PC-9 (cell line): ENCODE data around the gene LRMDA. TPM values are rescaled to one million over a fixed set of nuclear protein-coding genes. Genes with fewer than 3 reads are reported as not detected.

ENCODE experiments used
- BruUV-seq: library from RNA; stranded (reverse); fragments of 400-500 nt; replicated peaks from 2 replicates; lab custom pipeline; 2021; lab: Mats Ljungman, UMichigan
- CTCF ChIA-PET: fragments of 300-600 bp; sonication (Branson Sonifier 250); formaldehyde crosslinking; loops from one replicate; lab custom pipeline; 2022; ENCODE audit warnings: antibody characterized with exemption; lab: Charles Lee
- POLR2A ChIA-PET: fragments of 300-600 bp; sonication (Branson Sonifier 250); formaldehyde crosslinking; loops from one replicate; lab custom pipeline; 2022; ENCODE audit warnings: antibody characterized with exemption; ENCODE audit not compliant: unreplicated experiment; lab: Charles Lee
- DNase-seq, 2 experiments: peaks; one replicate each; pipeline versions ENCODE4 v3.0.0 to v3.0.0-alpha.2; 2015 to 2022; ENCODE audit warnings: mixed read lengths in 1 of 2
- H2AFZ ChIP-seq: fragments of 200-600 bp; sonication (generic); 2 replicates; pipeline ENCODE4 v1.8.1; 2017; ENCODE audit warnings: antibody characterized with exemption
- H3F3A ChIP-seq: fragments of 200-600 bp; sonication (generic); 2 replicates; pipeline ENCODE4 v1.8.1; 2017; ENCODE audit warnings: antibody characterized with exemption, mild to moderate bottlenecking, low read depth; ENCODE audit not compliant: insufficient read depth
- H3K27ac ChIP-seq: fragments of 200-600 bp; sonication (generic); 2 replicates; pipeline ENCODE4 v1.6.1; 2016; ENCODE audit warnings: mixed run types
- H3K27me3 ChIP-seq: fragments of 200-600 bp; sonication (generic); 2 replicates; pipeline ENCODE4 v1.6.1; 2016; ENCODE audit warnings: low read depth, mixed run types; ENCODE audit not compliant: insufficient read depth
- H3K36me3 ChIP-seq: fragments of 200-600 bp; sonication (generic); 2 replicates; pipeline ENCODE4 v1.6.1; 2016; ENCODE audit warnings: low read depth, mixed run types
- H3K4me1 ChIP-seq: fragments of 200-600 bp; sonication (generic); replicated peaks from 2 replicates; pipeline ENCODE4 v1.6.1; 2016; ENCODE audit warnings: mixed run types; ENCODE audit not compliant: insufficient read depth
- H3K4me2 ChIP-seq: fragments of 200-600 bp; sonication (generic); 2 replicates; pipeline ENCODE4 v1.6.1; 2017; ENCODE audit warnings: mixed run types
- H3K4me3 ChIP-seq: fragments of 200-600 bp; sonication (generic); 2 replicates; pipeline ENCODE4 v1.6.1; 2016; ENCODE audit warnings: mixed run types
- H3K79me2 ChIP-seq: fragments of 200-600 bp; sonication (generic); 2 replicates; pipeline ENCODE4 v1.6.1; 2017; ENCODE audit warnings: low read depth, mixed run types
- H3K9me2 ChIP-seq: fragments of 200-600 bp; sonication (generic); 2 replicates; pipeline ENCODE4 v1.8.1; 2017; ENCODE audit warnings: mild to moderate bottlenecking; ENCODE audit not compliant: insufficient read depth
- H3K9me3 ChIP-seq: fragments of 200-600 bp; sonication (generic); 2 replicates; pipeline ENCODE4 v1.8.1; 2016; ENCODE audit warnings: low read depth; ENCODE audit not compliant: insufficient read depth
- H4K20me1 ChIP-seq: fragments of 200-600 bp; sonication (generic); 2 replicates; pipeline ENCODE4 v1.8.1; 2017; ENCODE audit not compliant: insufficient read depth
- CTCF ChIP-seq: fragments of 200-600 bp; sonication (generic); conservative IDR thresholded peaks from 2 replicates; pipeline ENCODE4 v1.6.1; 2017; ENCODE audit warnings: mixed run types, antibody characterized with exemption, mild to moderate bottlenecking, moderate library complexity
- EZH2 ChIP-seq: fragments of 200-600 bp; sonication (generic); IDR thresholded peaks from 2 replicates; pipeline ENCODE4 v1.8.0; 2017; ENCODE audit warnings: antibody characterized with exemption, low read depth
- intact Hi-C: fragments of 100-400 bp; cut with micrococcal nuclease; formaldehyde crosslinking; loops from one replicate; pipeline ENCODE4 v1.10.0; 2022; ENCODE audit not compliant: unreplicated experiment
- total RNA-seq: library from RNA; stranded (reverse); gene quantifications from 2 replicates; pipeline ENCODE4 v1.2.3, GENCODE V29; 2021

The LRMDA gene
- total RNA-seq, 1 experiment from 2014 or later, result not detected

- no peak for TF ChIP-seq EZH2
- TF ChIP-seq CTCF, result no peak
- no peaks in the 10 kb centered on the region for H3K36me3 ChIP-seq
- no peak overlapping the region for H2AFZ ChIP-seq
- no TSS peak for BruUV-seq
- no peaks in the 10 kb centered on the region for H3F3A ChIP-seq
- H3K4me1 ChIP-seq, result no peaks in the 10 kb centered on the region
- no peak for DNase-seq
- H3K9me2 ChIP-seq, result no peaks in the 10 kb centered on the region
- no peaks in the 10 kb centered on the region for H3K79me2 ChIP-seq
- H3K27ac ChIP-seq, result no peak overlapping the region
- H4K20me1 ChIP-seq, result no peaks in the 10 kb centered on the region
- H3K27me3 ChIP-seq, result no peaks in the 10 kb centered on the region
- intact Hi-C loops, result no loop called here
- H3K4me2 ChIP-seq, result no peak overlapping the region
- no peaks in the 10 kb centered on the region; the same call in 1 of the 2 replicates for H3K9me3 ChIP-seq
- ChIA-PET POLR2A (no interaction called here), CTCF (no interaction called here)
- H3K4me3 ChIP-seq, result no peak overlapping the region
Measured at GRCh38 chr10:75836064-75836463, 404.6 kb downstream of the LRMDA start.

- Histone ChIP-seq H3K27ac (no peak overlapping the region), H3F3A (no peaks in the 10 kb centered on the region), H3K4me2 (no peak overlapping the region), H3K27me3 (no peaks in the 10 kb centered on the region), H3K4me1 (no peaks in the 10 kb centered on the region), H2AFZ (no peak overlapping the region), H3K9me2 (no peaks in the 10 kb centered on the region), H3K36me3 (no peaks in the 10 kb centered on the region), H3K4me3 (no peak overlapping the region), H3K9me3 (no peaks in the 10 kb centered on the region), H4K20me1 (no peaks in the 10 kb centered on the region), H3K79me2 (no peaks in the 10 kb centered on the region)
- DNase-seq, result no peak
- CTCF ChIA-PET, result no interaction called here
- no TSS peak for BruUV-seq
- no peak for TF ChIP-seq CTCF
- TF ChIP-seq EZH2, result no peak
- intact Hi-C loops, result no loop called here
- POLR2A ChIA-PET, result no interaction called here
Measured at GRCh38 chr10:75838486-75838885, 407.1 kb downstream of the LRMDA start.

GRCh38 chr10:75839020-75839419, 407.6 kb downstream of the LRMDA start:
- no TSS peak for BruUV-seq
- no peaks in the 10 kb centered on the region for H3K27me3 ChIP-seq
- H3K9me2 ChIP-seq, result no peaks in the 10 kb centered on the region
- H3K79me2 ChIP-seq, result no peaks in the 10 kb centered on the region
- H3K4me3 ChIP-seq, result no peak overlapping the region
- H3K9me3 ChIP-seq, result no peaks in the 10 kb centered on the region
- CTCF ChIA-PET, result no interaction called here
- H3K36me3 ChIP-seq, result no peaks in the 10 kb centered on the region
- H2AFZ ChIP-seq, result no peak overlapping the region
- no peak overlapping the region for H3K27ac ChIP-seq
- TF ChIP-seq CTCF (no peak), EZH2 (no peak)
- intact Hi-C loops, result no loop called here
- H3K4me1 ChIP-seq, result no peaks in the 10 kb centered on the region
- H3K4me2 ChIP-seq, result no peak overlapping the region
- POLR2A ChIA-PET, result no interaction called here
- H3F3A ChIP-seq, result no peaks in the 10 kb centered on the region
- H4K20me1 ChIP-seq, result no peaks in the 10 kb centered on the region
- DNase-seq, result no peak
